HG03354 (cell line): Measurements from ENCODE around the gene PLA2G12A.

ENCODE experiments used
- ATAC-seq: cut with Tn5 transposase; IDR thresholded peaks from one replicate; pipeline ENCODE4 v1.9.1; 2021; ENCODE audit warnings: mild to moderate bottlenecking; ENCODE audit not compliant: unreplicated experiment, poor library complexity, severe bottlenecking

Gene PLA2G12A

GRCh38 chr4:109730619-109731545, 1.0 kb upstream of the PLA2G12A start:
- no peak for ATAC-seq

- ATAC-seq, result peak; percentile 29
Measured at GRCh38 chr4:109729117-109729717, 653 bp downstream of the PLA2G12A start.

- no peak for ATAC-seq
Measured at GRCh38 chr4:109728385-109728784, 1.5 kb downstream of the PLA2G12A start.

GRCh38 chr4:109723110-109723509, 6.8 kb downstream of the PLA2G12A start:
- no peak for ATAC-seq

- ATAC-seq, result no peak
Measured at GRCh38 chr4:109722357-109722756, 7.5 kb downstream of the PLA2G12A start.

GRCh38 chr4:109721033-109721432, 8.8 kb downstream of the PLA2G12A start:
- ATAC-seq, result no peak

GRCh38 chr4:109719604-109720003, 10.3 kb downstream of the PLA2G12A start:
- no peak for ATAC-seq

GRCh38 chr4:109718759-109719158, 11.1 kb downstream of the PLA2G12A start:
- no peak for ATAC-seq

- no peak for ATAC-seq
Measured at GRCh38 chr4:109713500-109713899, 16.4 kb downstream of the PLA2G12A start.

GRCh38 chr4:109708990-109709389, 20.9 kb downstream of the PLA2G12A start:
- peak; percentile 90 for ATAC-seq

GRCh38 chr4:109708435-109708834, 21.4 kb downstream of the PLA2G12A start:
- ATAC-seq, result no peak

- no peak for ATAC-seq
Measured at GRCh38 chr4:109703664-109704361, 26.1 kb downstream of the PLA2G12A start.

GRCh38 chr4:109702950-109703663, 26.8 kb downstream of the PLA2G12A start, which contains the start of gene CASP6:
Gene CASP6 (minus strand): TSS chr4:109703445. CDS start chr4:109703395, 50 bp downstream.
- peak; percentile 88 for ATAC-seq

GRCh38 chr4:109701566-109702410, 28.1 kb downstream of the PLA2G12A start:
- peak; percentile 8 for ATAC-seq

- no peak for ATAC-seq
Measured at GRCh38 chr4:109699553-109700225, 30.2 kb downstream of the PLA2G12A start.

- no peak for ATAC-seq
Measured at GRCh38 chr4:109698656-109699055, 31.2 kb downstream of the PLA2G12A start.

GRCh38 chr4:109691411-109691920, 38.4 kb downstream of the PLA2G12A start:
- no peak for ATAC-seq
